OCI-LY1 (cell line): ENCODE data around the gene RABGAP1L.

Experiments
- H2AFZ ChIP-seq: fragments of 200-600 bp; sonication (generic), shearing (Covaris generic); 2 replicates; pipeline ENCODE4 v1.6.0; 2014; ENCODE audit warnings: antibody characterized with exemption, mild to moderate bottlenecking, low read length
- H3F3A ChIP-seq: fragments of 200-600 bp; sonication (generic), shearing (Covaris generic); 2 replicates; pipeline ENCODE4 v1.6.0; 2014; ENCODE audit warnings: mild to moderate bottlenecking, antibody characterized with exemption, low read length, moderate library complexity; ENCODE audit not compliant: insufficient read depth
- H3K27ac ChIP-seq: fragments of 200-600 bp; sonication (generic); 2 replicates; pipeline ENCODE4 v1.5.1; 2014; ENCODE audit warnings: low read length, mixed run types, mild to moderate bottlenecking, low read depth; ENCODE audit not compliant: poor library complexity, severe bottlenecking
- H3K27me3 ChIP-seq: fragments of 200-600 bp; sonication (generic); 2 replicates; pipeline ENCODE4 v1.6.0; 2014; ENCODE audit warnings: antibody characterized with exemption, mild to moderate bottlenecking, low read length, moderate library complexity; ENCODE audit not compliant: insufficient read depth
- H3K36me3 ChIP-seq: fragments of 200-600 bp; sonication (generic); 2 replicates; pipeline ENCODE4 v1.6.1; 2014; ENCODE audit warnings: mild to moderate bottlenecking, antibody characterized with exemption, low read length, moderate library complexity, mixed read lengths; ENCODE audit not compliant: insufficient read depth
- H3K4me1 ChIP-seq: fragments of 200-600 bp; sonication (generic); 2 replicates; pipeline ENCODE4 v1.5.1; 2014; ENCODE audit warnings: mild to moderate bottlenecking, low read length, moderate library complexity; ENCODE audit not compliant: insufficient read depth, severe bottlenecking
- H3K4me2 ChIP-seq: fragments of 200-600 bp; sonication (generic), shearing (Covaris generic); 2 replicates; pipeline ENCODE4 v1.6.1; 2014; ENCODE audit warnings: low read length
- H3K4me3 ChIP-seq: fragments of 200-600 bp; sonication (generic); 2 replicates; pipeline ENCODE4 v1.5.1; 2014; ENCODE audit warnings: low read length, low read depth, mild to moderate bottlenecking, mixed read lengths; ENCODE audit not compliant: poor library complexity, severe bottlenecking
- H3K79me2 ChIP-seq: fragments of 200-600 bp; shearing (Covaris generic); 2 replicates; pipeline ENCODE4 v1.6.1; 2016; ENCODE audit warnings: mixed run types, low read length, mixed read lengths; ENCODE audit not compliant: insufficient read depth
- H3K9ac ChIP-seq: fragments of 200-600 bp; sonication (generic), shearing (Covaris generic); 2 replicates; pipeline ENCODE4 v1.6.1; 2014; ENCODE audit warnings: mild to moderate bottlenecking, low read length, mixed read lengths
- H3K9me2 ChIP-seq: fragments of 200-600 bp; sonication (generic), shearing (Covaris generic); 2 replicates; pipeline ENCODE4 v1.6.1; 2014; ENCODE audit warnings: low read depth, mild to moderate bottlenecking, low read length, mixed read lengths
- H3K9me3 ChIP-seq: fragments of 200-600 bp; shearing (Covaris generic); 2 replicates; pipeline ENCODE4 v1.6.1; 2014; ENCODE audit warnings: low read length, mixed read lengths
- H4K20me1 ChIP-seq: fragments of 200-600 bp; sonication (generic), shearing (Covaris generic); 2 replicates; pipeline ENCODE4 v1.6.0; 2016; ENCODE audit warnings: mild to moderate bottlenecking, low read length; ENCODE audit not compliant: insufficient read depth
- EZH2 ChIP-seq: fragments of 200-600 bp; sonication (generic), shearing (Covaris generic); IDR thresholded peaks from 2 replicates; pipeline ENCODE4 v1.8.0; 2017; ENCODE audit warnings: borderline replicate concordance, mixed run types, mild to moderate bottlenecking, antibody characterized with exemption, low read length, moderate library complexity, mixed read lengths
- TF ChIP-seq, protein P1 (sequence below): fragments of 200-600 bp; sonication (generic), shearing (Covaris generic); IDR thresholded peaks from 2 replicates; pipeline ENCODE4 v1.5.1; 2017; ENCODE audit warnings: mild to moderate bottlenecking, antibody characterized with exemption, low read length, moderate library complexity, mixed read lengths

RABGAP1L gene

DNA sequence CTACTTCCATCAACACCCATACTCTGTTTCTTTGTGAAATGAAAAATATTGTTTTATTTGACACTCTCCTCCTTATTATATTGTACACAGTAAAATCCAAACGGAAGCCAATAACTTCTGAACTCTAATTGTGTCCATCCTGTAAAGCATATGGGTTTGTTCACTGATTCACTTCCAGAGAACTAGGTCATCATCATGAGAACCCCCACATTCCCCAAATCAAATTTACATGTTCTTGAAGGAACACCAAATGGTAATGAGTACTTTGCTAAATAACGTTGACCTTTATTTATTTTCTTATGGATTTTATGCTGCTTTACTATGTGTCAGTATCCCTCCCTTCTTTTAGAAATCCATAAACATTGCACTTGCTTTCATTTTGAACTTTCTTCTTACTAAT is 627.0 kb downstream of the RABGAP1L start:
- Histone ChIP-seq H2AFZ (no peak overlapping the region), H3K79me2 (no peaks in the 10 kb centered on the region), H3K4me1 (peaks cover 12% of the 10 kb centered on the region), H3K4me2 (no peak overlapping the region), H3K9me3 (no peaks in the 10 kb centered on the region), H3K36me3 (no peaks in the 10 kb centered on the region), H3K4me3 (no peak overlapping the region), H4K20me1 (no peaks in the 10 kb centered on the region), H3F3A (no peaks in the 10 kb centered on the region), H3K9me2 (no peaks in the 10 kb centered on the region), H3K27ac (no peak overlapping the region), H3K27me3 (no peaks in the 10 kb centered on the region), H3K9ac (no peak overlapping the region)
- TF ChIP-seq, protein P1, sequence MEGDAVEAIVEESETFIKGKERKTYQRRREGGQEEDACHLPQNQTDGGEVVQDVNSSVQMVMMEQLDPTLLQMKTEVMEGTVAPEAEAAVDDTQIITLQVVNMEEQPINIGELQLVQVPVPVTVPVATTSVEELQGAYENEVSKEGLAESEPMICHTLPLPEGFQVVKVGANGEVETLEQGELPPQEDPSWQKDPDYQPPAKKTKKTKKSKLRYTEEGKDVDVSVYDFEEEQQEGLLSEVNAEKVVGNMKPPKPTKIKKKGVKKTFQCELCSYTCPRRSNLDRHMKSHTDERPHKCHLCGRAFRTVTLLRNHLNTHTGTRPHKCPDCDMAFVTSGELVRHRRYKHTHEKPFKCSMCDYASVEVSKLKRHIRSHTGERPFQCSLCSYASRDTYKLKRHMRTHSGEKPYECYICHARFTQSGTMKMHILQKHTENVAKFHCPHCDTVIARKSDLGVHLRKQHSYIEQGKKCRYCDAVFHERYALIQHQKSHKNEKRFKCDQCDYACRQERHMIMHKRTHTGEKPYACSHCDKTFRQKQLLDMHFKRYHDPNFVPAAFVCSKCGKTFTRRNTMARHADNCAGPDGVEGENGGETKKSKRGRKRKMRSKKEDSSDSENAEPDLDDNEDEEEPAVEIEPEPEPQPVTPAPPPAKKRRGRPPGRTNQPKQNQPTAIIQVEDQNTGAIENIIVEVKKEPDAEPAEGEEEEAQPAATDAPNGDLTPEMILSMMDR: no peak

DNA sequence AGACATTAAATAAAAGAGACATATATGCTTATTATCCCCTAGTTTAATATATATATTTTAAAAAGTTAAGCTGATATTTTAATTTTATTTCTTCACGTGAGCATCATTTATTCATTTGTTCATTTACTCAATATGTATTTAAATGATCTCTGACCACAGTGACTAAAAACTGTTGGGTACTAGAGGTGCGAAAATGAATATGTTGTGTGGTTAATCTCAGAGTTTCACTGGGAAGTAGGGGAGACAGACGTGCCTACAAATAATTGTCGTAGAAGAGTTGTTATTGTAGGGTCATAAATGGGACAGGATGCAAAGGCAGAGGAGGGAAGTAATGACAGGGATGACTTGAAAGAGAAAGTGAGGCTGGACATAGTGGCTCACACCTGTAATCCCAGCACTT is 627.4 kb downstream of the RABGAP1L start:
- Histone ChIP-seq H3K27ac (no peak overlapping the region), H4K20me1 (no peaks in the 10 kb centered on the region), H3F3A (no peaks in the 10 kb centered on the region), H3K4me2 (no peak overlapping the region), H3K9me2 (no peaks in the 10 kb centered on the region), H2AFZ (no peak overlapping the region), H3K36me3 (no peaks in the 10 kb centered on the region), H3K4me1 (peaks cover 16% of the 10 kb centered on the region), H3K9ac (no peak overlapping the region), H3K27me3 (no peaks in the 10 kb centered on the region), H3K79me2 (no peaks in the 10 kb centered on the region), H3K4me3 (no peak overlapping the region), H3K9me3 (no peaks in the 10 kb centered on the region)
- no peak for TF ChIP-seq EZH2
- TF ChIP-seq, protein P1: no peak

DNA sequence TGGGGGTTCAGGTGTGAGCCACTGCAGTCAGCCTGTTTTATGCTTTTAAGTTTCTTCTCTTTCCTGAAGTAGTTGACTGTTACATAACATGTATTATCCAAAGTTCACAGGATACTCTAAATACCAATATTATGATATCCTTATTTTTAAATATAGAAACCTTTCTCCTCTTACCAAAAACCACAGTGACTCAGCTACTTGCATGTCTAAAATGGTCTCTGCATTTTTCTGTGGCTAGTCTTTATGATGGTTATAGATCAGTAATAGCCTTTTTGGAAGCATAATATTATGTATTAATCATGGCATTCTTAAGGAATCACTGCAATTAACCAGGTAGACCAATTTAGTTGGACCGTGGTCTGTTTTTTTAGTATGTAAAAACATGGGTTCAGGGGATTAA is 629.7 kb downstream of the RABGAP1L start:
- TF ChIP-seq EZH2: no peak
- TF ChIP-seq, protein P1: no peak
- Histone ChIP-seq H4K20me1 (no peaks in the 10 kb centered on the region), H3K9ac (no peak overlapping the region), H3K27me3 (no peaks in the 10 kb centered on the region), H3F3A (no peaks in the 10 kb centered on the region), H3K9me2 (no peaks in the 10 kb centered on the region), H3K4me3 (no peak overlapping the region), H3K9me3 (no peaks in the 10 kb centered on the region), H2AFZ (no peak overlapping the region), H3K4me1 (peaks cover 20% of the 10 kb centered on the region), H3K79me2 (no peaks in the 10 kb centered on the region), H3K4me2 (no peak overlapping the region), H3K27ac (no peak overlapping the region), H3K36me3 (no peaks in the 10 kb centered on the region)
